Stimulated activated CD4-positive, alpha-beta T cell treated with anti-CD3 and anti-CD28 coated beads, TNF-alpha, amount 100 ng/mL, for 1 hour (primary cell): ENCODE data around the gene ZGRF1.
A peak's percentile ranks its signal among the peaks of the same experiment; 100 is the strongest.
"Not testable (repeated sequence)": the region's sequence is repeated elsewhere in the genome, so short reads cannot be mapped to it uniquely, and the experiment has no call there.

Experiments used
- DNase-seq, 3 donors: peaks; one replicate each; pipeline ENCODE4 v3.0.0-alpha.2; 2020; ENCODE audit warnings: low read depth in 3 of 3, low spot score in 1 of 3

Gene ZGRF1

GRCh38 chr4:112554271-112554670, 82.4 kb downstream of the ZGRF1 start:
- DNase-seq = not testable (repeated sequence)

GRCh38 chr4:112552668-112553067, 84.0 kb downstream of the ZGRF1 start:
- no peak for DNase-seq

GRCh38 chr4:112550728-112551127, 86.0 kb downstream of the ZGRF1 start:
- no peak for DNase-seq

GRCh38 chr4:112546476-112546875, 90.2 kb downstream of the ZGRF1 start:
- DNase-seq = no peak

- no peak for DNase-seq
Observed at GRCh38 chr4:112545346-112545745, 91.4 kb downstream of the ZGRF1 start.

GRCh38 chr4:112540695-112541094, 96.0 kb downstream of the ZGRF1 start:
- DNase-seq = no peak

GRCh38 chr4:112536123-112536522, 100.6 kb downstream of the ZGRF1 start:
- DNase-seq = no peak

- DNase-seq = no peak
Observed at GRCh38 chr4:112532267-112532666, 104.4 kb downstream of the ZGRF1 start.

GRCh38 chr4:112531146-112531545, 105.6 kb downstream of the ZGRF1 start:
- DNase-seq = no peak

- DNase-seq = no peak
Observed at GRCh38 chr4:112526061-112526460, 110.6 kb downstream of the ZGRF1 start.

- DNase-seq = peak; percentile 29 to 68 (median 51)
Observed at GRCh38 chr4:112523764-112524505, 112.8 kb downstream of the ZGRF1 start.

GRCh38 chr4:112523008-112523721, 113.5 kb downstream of the ZGRF1 start:
- no peak for DNase-seq

GRCh38 chr4:112522431-112522830, 114.3 kb downstream of the ZGRF1 start:
- DNase-seq = not testable (repeated sequence)

- DNase-seq = no peak
Observed at GRCh38 chr4:112521123-112522023, 115.3 kb downstream of the ZGRF1 start.

GRCh38 chr4:112520598-112521122, 116.0 kb downstream of the ZGRF1 start:
- no peak for DNase-seq

GRCh38 chr4:112519689-112520597, 116.8 kb downstream of the ZGRF1 start:
- no peak for DNase-seq

GRCh38 chr4:112518675-112519074, 118.0 kb downstream of the ZGRF1 start:
- DNase-seq = no peak

- DNase-seq = no peak
Observed at GRCh38 chr4:112517911-112518310, 118.8 kb downstream of the ZGRF1 start.

GRCh38 chr4:112517067-112517634, 119.6 kb downstream of the ZGRF1 start:
- no peak for DNase-seq
